Tibial artery (tissue), 4 donors: ENCODE results near the gene CENPU.

Source experiments
- DNase-seq, 2 donors: peaks; one replicate each; pipeline ENCODE4 v3.0.0-alpha.2; 2019
- H3K27ac ChIP-seq, 2 donors: fragments of 200-600 bp; sonication (generic) in 1 of 2; 1 replicate in 1 of 2; 2 replicates in 1 of 2; pipeline ENCODE4 v1.5.1; 2018 to 2019; ENCODE audit warnings: mild to moderate bottlenecking in 1 of 2
- H3K27me3 ChIP-seq, 2 donors: fragments of 200-600 bp; sonication (generic) in 1 of 2; one replicate each; pipeline versions ENCODE4 v1.5.1 to v1.6.0; 2016 to 2019
- H3K36me3 ChIP-seq, 3 donors: fragments of 200-600 bp; sonication (generic) in 2 of 3; one replicate each; pipeline ENCODE4 v1.5.1; 2016 to 2019; ENCODE audit warnings: mild to moderate bottlenecking in 2 of 3
- H3K4me1 ChIP-seq, 4 donors: fragments of 200-600 bp; sonication (generic) in 2 of 4; 1 replicate in 3 of 4; 2 replicates in 1 of 4; pipeline ENCODE4 v1.5.1; 2016 to 2019
- H3K4me3 ChIP-seq, 2 donors: fragments of 200-600 bp; sonication (generic) in 1 of 2; 1 replicate in 1 of 2; 2 replicates in 1 of 2; pipeline ENCODE4 v1.5.1; 2018 to 2019; ENCODE audit warnings: mild to moderate bottlenecking in 2 of 2
- H3K9me3 ChIP-seq, 3 donors: fragments of 200-600 bp; sonication (generic) in 1 of 3; one replicate each; pipeline ENCODE4 v1.5.1; 2016 to 2019
- CTCF ChIP-seq, 2 experiments: fragments of 200-600 bp in 1 of 2; fragments of 450-650 bp in 1 of 2; IDR thresholded peaks; one replicate each; pipeline ENCODE4 v1.5.1; 2017 to 2019; ENCODE audit warnings: antibody characterized with exemption in 2 of 2, mild to moderate bottlenecking in 1 of 2, moderate library complexity in 1 of 2
- intact Hi-C: fragments of 100-400 bp; cut with DNase I; formaldehyde crosslinking; loops from one replicate; pipeline ENCODE4 v1.15.0; 2023; ENCODE audit warnings: low total_unique reads

The CENPU gene

GRCh38 chr4:184751585-184751956, 17.7 kb upstream of the CENPU start:
- intact Hi-C loops, result loop anchor here (5.0 to 10.0 kb wide), 2 partner anchors 76 to 223 kb away; partner anchors contain the start of gene ACSL1
- H3K9me3 ChIP-seq, result no peaks in the 10 kb centered on the region
- H3K4me1 ChIP-seq, result peaks cover 0 to 20% (median 17%) of the 10 kb centered on the region in 4 donors

DNA sequence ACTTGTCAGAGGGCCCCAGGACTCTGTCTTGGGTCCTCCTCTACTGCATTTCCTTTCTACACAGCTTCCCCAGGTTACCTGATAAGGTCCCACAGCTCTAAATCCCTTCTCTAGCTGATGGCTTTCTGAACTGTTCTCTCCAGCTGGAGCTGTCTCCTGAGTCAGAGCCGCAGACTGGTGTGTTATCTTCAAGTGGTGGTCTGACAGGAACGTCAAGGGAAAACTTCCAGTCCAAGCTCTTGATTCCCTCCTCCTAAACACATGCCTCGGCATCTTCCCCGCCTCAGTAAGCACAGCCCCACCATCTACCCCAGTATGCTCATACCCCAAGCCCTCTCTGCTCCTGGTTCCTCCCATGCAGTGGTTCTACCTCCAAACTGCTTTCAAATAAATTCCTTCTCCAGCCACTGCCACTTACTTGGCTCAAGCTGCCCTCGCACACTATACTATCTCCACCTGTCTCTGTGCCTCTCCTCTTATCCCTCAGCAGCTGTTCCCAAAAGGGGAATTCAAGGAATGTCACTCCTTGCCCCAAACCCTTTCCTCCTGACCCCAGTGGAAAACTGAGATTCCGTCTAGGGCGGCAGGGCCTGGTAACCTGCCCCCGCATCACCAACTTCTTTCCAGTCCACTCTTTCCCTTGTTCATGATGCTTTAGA, 17.2 kb upstream of the CENPU start:
- DNase-seq, result no peak
- Histone ChIP-seq H3K27ac (no peak overlapping the region), H3K4me1 (peaks cover 0 to 25% (median 17%) of the 10 kb centered on the region in 4 donors), H3K9me3 (no peaks in the 10 kb centered on the region), H3K36me3 (peaks cover 0 to 23% (median 1%) of the 10 kb centered on the region in 3 donors), H3K27me3 (no peaks in the 10 kb centered on the region), H3K4me3 (no peak overlapping the region)
- intact Hi-C loops, result loop anchor here (5.0 to 10.0 kb wide), 2 partner anchors 76 to 224 kb away; partner anchors contain the start of gene ACSL1
- no peak for TF ChIP-seq CTCF (IDR thresholded peaks at IDR 0.05)

More at GRCh38 chr4:184751585-184751956, 17.7 kb upstream of the CENPU start:
- Histone ChIP-seq H3K27ac (no peak overlapping the region), H3K4me3 (no peak overlapping the region), H3K36me3 (peaks cover 0 to 29% (median 6%) of the 10 kb centered on the region in 3 donors), H3K27me3 (no peaks in the 10 kb centered on the region)
- DNase-seq, result no peak
- TF ChIP-seq CTCF (IDR thresholded peaks at IDR 0.05), result no peak

DNA sequence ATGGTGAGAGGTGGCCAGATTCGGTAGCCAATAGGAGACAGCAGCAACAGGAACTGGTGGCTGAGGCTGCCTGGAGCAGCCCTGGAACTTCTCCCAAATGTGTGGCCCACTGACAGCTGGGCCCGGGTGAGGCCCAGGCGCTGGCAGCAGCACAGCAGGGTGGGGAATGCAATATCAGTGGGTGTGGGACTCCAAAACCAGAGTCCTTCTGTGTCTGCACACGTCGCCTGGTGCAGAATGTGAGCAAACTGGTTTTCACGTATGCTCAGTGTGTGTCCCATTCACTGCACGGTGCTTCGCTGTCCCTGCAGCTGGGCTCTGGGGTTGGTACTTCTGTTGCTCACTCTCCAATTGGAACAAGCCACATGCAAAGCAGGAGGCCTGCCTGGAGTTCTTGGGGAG, 14.4 kb upstream of the CENPU start:
- Histone ChIP-seq H3K36me3 (no peaks in the 10 kb centered on the region), H3K4me1 (peaks cover 0 to 33% (median 17%) of the 10 kb centered on the region in 4 donors), H3K4me3 (no peak overlapping the region), H3K9me3 (no peaks in the 10 kb centered on the region), H3K27ac (peak overlapping the region in 1 of 2 donors; percentile 86), H3K27me3 (no peaks in the 10 kb centered on the region)
- TF ChIP-seq CTCF (IDR thresholded peaks at IDR 0.05), result no peak
- peak in 1 of 2 donors; percentile 37 for DNase-seq
- intact Hi-C loops, result loop anchor here (10.0 kb wide), 2 partner anchors 347 to 387 kb away; no protein-coding TSS in a partner anchor

DNA sequence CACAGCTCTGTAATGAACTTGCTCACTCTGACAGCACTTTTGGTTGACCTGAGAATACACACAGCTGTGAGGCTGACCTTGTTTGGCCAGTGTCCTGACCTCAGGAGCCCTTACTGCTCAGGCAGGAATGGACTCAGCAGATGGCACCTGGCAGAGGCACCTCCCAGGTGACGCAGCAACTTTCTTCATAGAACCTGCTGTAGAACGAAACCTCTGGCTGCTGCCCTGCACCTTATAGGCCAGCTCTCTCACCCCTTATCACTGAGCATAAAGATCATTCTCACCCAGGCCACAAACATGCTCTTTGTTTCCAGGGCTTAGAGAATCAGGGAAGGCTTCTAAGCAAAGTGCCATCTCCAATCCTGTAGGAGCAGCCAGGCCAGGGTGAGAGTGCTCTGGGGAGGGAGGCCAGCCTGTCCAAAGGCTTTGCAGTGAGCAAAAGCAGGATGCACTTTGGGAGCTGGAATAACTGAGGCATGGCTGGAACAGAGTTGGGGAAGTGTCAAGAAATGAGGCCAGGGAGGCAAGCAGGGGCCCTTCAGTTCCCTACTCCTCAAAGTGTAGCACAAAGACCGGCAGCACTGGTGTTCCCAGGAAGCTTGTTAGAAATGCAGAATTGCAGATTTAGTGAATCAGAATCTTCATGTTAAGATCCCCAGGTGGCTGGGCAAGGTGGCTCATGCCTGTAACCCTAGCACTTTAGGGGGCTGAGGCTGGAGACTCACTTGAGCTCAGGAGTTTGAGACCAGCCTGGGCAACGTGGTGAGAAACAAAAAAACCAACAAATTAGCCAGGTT, 13.3 kb upstream of the CENPU start:
- peaks cover 0 to 33% (median 17%) of the 10 kb centered on the region in 4 donors for H3K4me1 ChIP-seq
- H3K4me3 ChIP-seq, result peak overlapping the region in 1 of 2 donors; percentile 13
- intact Hi-C loops, result loop anchor here (10.0 kb wide), 2 partner anchors 348 to 388 kb away; no protein-coding TSS in a partner anchor

More for the DNA sequence above, 13.3 kb upstream of the CENPU start:
- H3K36me3 ChIP-seq, result no peaks in the 10 kb centered on the region
- no peak for DNase-seq
- H3K27ac ChIP-seq, result peak overlapping the region; percentile 75 to 86
- no peaks in the 10 kb centered on the region for H3K27me3 ChIP-seq
- H3K9me3 ChIP-seq, result no peaks in the 10 kb centered on the region
- TF ChIP-seq CTCF (IDR thresholded peaks at IDR 0.05), result no peak
